Thyroid gland (tissue), 4 donors: ENCODE measurements around the gene TMEM50B.

Source experiments
- CTCF ChIP-seq, 6 experiments: fragments of 200-600 bp in 3 of 6; fragments of 450-650 bp in 3 of 6; sonication (generic) in 3 of 6; IDR thresholded peaks; one replicate each; pipeline ENCODE4 v1.5.1; 2016 to 2019; ENCODE audit warnings: antibody characterized with exemption in 6 of 6, mild to moderate bottlenecking in 2 of 6, inconsistent platforms in 1 of 6, moderate library complexity in 1 of 6
- POLR2A ChIP-seq, 2 donors: fragments of 450-650 bp; IDR thresholded peaks; one replicate each; pipeline ENCODE4 v1.6.1; 2017; ENCODE audit warnings: antibody characterized with exemption in 2 of 2, mild to moderate bottlenecking in 2 of 2, moderate library complexity in 1 of 2

- TF ChIP-seq CTCF (IDR thresholded peaks at IDR 0.05), result no peak
- no peak for TF ChIP-seq POLR2A (IDR thresholded peaks at IDR 0.05)
Measured at GRCh38 chr21:33451634-33452071, 28.1 kb downstream of the TMEM50B start.
